GM13976 (cell line): ENCODE results near the gene NGEF.

ENCODE experiments used
- DNase-seq: peaks from one replicate; pipeline ENCODE4 v3.0.0; 2012; ENCODE audit warnings: low spot score
- in situ Hi-C: fragments of 300-500 bp; cut with MboI; formaldehyde crosslinking; loops from one replicate; pipeline ENCODE4 v1.12.0; 2022; ENCODE audit warnings: low sequenced_read_pairs, mixed read lengths, inconsistent platforms; ENCODE audit not compliant: unreplicated experiment
- TF ChIP-seq, protein P1 (sequence below): IDR thresholded peaks from 2 replicates; pipeline ENCODE4 v1.5.1; 2012; ENCODE audit warnings: borderline replicate concordance, mild to moderate bottlenecking; ENCODE audit not compliant: insufficient read depth; ENCODE audit errors: extremely low read depth, missing control alignments, control extremely low read depth

The NGEF gene

GRCh38 chr2:232966122-232966521, 46.9 kb downstream of the NGEF start:
- no peak for DNase-seq
- in situ Hi-C loops, result no loop called here
- TF ChIP-seq, protein P1, sequence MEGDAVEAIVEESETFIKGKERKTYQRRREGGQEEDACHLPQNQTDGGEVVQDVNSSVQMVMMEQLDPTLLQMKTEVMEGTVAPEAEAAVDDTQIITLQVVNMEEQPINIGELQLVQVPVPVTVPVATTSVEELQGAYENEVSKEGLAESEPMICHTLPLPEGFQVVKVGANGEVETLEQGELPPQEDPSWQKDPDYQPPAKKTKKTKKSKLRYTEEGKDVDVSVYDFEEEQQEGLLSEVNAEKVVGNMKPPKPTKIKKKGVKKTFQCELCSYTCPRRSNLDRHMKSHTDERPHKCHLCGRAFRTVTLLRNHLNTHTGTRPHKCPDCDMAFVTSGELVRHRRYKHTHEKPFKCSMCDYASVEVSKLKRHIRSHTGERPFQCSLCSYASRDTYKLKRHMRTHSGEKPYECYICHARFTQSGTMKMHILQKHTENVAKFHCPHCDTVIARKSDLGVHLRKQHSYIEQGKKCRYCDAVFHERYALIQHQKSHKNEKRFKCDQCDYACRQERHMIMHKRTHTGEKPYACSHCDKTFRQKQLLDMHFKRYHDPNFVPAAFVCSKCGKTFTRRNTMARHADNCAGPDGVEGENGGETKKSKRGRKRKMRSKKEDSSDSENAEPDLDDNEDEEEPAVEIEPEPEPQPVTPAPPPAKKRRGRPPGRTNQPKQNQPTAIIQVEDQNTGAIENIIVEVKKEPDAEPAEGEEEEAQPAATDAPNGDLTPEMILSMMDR, result no peak

GRCh38 chr2:232963913-232964312, 49.1 kb downstream of the NGEF start:
- TF ChIP-seq, protein P1, result no peak
- in situ Hi-C loops, result no loop called here

GRCh38 chr2:232960862-232961261, 52.2 kb downstream of the NGEF start:
- TF ChIP-seq, protein P1, result no peak
- DNase-seq, result no peak
- in situ Hi-C loops, result no loop called here

More at GRCh38 chr2:232963913-232964312, 49.1 kb downstream of the NGEF start:
- DNase-seq, result no peak

DNA sequence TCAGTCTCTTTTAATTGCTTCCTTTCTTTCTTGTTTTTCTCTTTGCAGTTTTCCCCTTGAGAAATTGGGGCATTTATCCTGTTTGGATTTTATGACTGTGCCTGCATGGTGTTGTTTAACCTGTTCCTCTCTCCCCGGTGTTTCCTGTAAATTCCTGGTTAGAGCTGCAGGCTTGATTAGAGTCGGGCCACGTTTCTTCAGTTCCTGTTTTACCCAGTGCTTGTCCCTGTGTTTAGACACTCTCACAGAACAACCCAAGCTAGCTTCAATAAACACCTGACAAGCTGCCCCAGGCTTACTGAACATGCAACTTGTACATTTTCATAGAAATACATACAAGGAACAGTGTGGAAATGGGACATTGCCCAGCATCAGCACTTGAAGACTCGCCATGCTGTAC, 53.9 kb downstream of the NGEF start:
- no peak for DNase-seq
- in situ Hi-C loops, result no loop called here
- TF ChIP-seq, protein P1, result no peak

DNA sequence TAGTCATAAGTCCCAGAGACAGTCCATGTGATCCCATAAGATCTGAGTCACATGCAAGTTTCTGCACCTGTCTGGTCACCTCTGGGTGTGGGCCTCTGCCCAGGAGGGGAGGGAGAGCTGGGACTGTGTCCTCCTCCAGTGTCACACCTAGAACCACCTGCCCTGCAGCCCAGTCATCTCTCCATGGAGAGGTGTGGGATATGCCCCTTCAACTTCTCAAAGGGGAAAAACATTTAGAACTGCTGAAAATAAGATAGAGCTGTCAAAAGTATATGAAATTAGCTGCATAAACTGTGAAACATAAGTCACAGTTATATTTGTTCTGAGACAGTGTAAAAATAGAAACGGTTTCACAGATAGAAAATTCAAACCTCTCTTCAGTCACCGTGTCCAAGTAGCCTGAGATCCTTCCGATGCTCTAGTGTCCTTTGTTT, 55.4 kb downstream of the NGEF start:
- TF ChIP-seq, protein P1, result no peak

DNA sequence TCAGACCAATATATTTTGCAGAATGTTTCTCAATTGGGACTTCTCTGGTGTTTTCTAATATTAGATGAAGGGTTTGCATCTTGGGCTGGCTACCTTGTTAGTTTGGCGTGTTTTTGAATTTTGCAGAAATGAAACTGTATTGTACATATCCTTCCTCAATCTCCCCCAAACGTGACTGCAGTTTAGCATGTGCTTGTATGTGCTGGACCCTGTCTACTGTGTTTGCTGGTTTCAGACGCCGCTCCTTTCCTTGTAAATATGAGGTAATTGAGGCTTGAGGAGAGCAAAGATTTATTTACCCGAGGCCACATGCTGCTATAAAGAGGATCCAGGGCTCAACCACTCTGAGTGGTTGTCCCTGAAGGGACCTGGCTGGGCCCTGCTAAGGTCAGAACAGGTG, 57.2 kb downstream of the NGEF start:
- in situ Hi-C loops, result no loop called here
- no peak for DNase-seq
- TF ChIP-seq, protein P1, result no peak

More for the DNA sequence above, 55.4 kb downstream of the NGEF start:
- DNase-seq, result no peak
- in situ Hi-C loops, result no loop called here

DNA sequence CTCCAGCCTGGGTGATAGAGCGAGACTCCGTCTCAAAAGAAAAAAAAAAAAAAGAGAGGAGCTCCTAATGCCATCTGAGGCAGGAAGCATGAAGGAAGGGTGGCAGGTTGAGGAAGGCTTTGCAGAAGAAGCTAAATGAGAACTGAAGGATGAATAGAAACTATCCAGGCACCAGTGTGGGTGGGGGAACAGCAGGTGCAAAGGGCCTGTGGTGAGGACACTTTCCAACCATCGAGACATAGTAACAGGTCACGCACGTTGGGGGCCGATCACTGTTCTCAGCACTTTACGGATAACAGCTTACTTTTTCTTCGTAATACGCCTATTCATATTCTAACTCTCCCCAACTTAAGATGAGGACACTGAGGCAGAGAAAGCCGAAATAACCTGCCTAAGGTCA, 58.4 kb downstream of the NGEF start:
- TF ChIP-seq, protein P1, result no peak
- in situ Hi-C loops, result no loop called here
- no peak for DNase-seq
